Nephron progenitor cell (in vitro differentiated cells): ENCODE data around the gene KDM5B.
A peak's percentile ranks its signal among the peaks of the same experiment; 100 is the strongest.
"Not testable (repeated sequence)": the region's sequence is repeated elsewhere in the genome, so short reads cannot be mapped to it uniquely, and the experiment has no call there.

ENCODE experiments used
- DNase-seq: peaks from one replicate; pipeline ENCODE4 v3.0.0; 2021
- H3K27ac Mint-ChIP-seq: 2 replicates; pipeline ENCODE4 v1.8.0; 2021; ENCODE audit warnings: mild to moderate bottlenecking, moderate library complexity, mixed read lengths
- H3K27me3 Mint-ChIP-seq: 2 replicates; pipeline ENCODE4 v1.8.0; 2021; ENCODE audit warnings: mild to moderate bottlenecking, low read depth, mixed read lengths; ENCODE audit not compliant: poor library complexity
- H3K36me3 Mint-ChIP-seq: 2 replicates; pipeline ENCODE4 v1.8.0; 2021; ENCODE audit warnings: low read depth, mixed read lengths
- H3K4me1 Mint-ChIP-seq: 2 replicates; pipeline ENCODE4 v1.8.0; 2021; ENCODE audit warnings: mixed read lengths
- H3K4me3 Mint-ChIP-seq: 2 replicates; pipeline ENCODE4 v1.8.0; 2021; ENCODE audit warnings: mild to moderate bottlenecking, moderate library complexity, mixed read lengths
- H3K9me3 Mint-ChIP-seq: 2 replicates; pipeline ENCODE4 v1.8.0; 2021; ENCODE audit warnings: mild to moderate bottlenecking, moderate library complexity, mixed read lengths
- TF ChIP-seq, protein P1 (sequence below): fragments of 200-600 bp; sonication (generic); IDR thresholded peaks from 2 replicates; pipeline ENCODE4 v1.5.0; 2021; ENCODE audit warnings: antibody characterized with exemption

Gene KDM5B

DNA sequence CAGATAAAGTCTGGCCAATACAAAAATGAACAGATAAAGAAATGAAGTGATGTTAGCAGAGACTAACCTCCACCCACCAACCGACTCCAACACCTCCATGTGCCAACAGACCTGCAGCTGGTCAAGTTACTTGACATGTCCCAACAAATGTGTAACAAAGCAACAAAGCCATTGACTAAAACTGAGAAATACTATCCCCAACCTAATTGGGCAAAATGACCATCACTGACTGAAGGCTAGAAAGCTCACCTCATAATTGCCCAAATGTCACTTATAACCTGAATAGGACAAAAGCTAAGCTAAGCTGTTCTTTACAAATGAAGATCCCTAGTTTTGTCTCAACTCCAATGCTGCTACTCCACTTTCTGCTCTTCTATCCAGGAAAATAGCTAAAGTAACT is 7.5 kb downstream of the KDM5B start:
- Mint-ChIP-seq H3K27ac (peak overlapping the region; percentile 90), H3K4me3 (no peak overlapping the region), H3K9me3 (peaks cover 4% of the 10 kb centered on the region), H3K36me3 (peaks cover 46% of the 10 kb centered on the region), H3K27me3 (peaks cover 2% of the 10 kb centered on the region), H3K4me1 (peaks cover 51% of the 10 kb centered on the region)
- no peak for DNase-seq
- TF ChIP-seq, protein P1, sequence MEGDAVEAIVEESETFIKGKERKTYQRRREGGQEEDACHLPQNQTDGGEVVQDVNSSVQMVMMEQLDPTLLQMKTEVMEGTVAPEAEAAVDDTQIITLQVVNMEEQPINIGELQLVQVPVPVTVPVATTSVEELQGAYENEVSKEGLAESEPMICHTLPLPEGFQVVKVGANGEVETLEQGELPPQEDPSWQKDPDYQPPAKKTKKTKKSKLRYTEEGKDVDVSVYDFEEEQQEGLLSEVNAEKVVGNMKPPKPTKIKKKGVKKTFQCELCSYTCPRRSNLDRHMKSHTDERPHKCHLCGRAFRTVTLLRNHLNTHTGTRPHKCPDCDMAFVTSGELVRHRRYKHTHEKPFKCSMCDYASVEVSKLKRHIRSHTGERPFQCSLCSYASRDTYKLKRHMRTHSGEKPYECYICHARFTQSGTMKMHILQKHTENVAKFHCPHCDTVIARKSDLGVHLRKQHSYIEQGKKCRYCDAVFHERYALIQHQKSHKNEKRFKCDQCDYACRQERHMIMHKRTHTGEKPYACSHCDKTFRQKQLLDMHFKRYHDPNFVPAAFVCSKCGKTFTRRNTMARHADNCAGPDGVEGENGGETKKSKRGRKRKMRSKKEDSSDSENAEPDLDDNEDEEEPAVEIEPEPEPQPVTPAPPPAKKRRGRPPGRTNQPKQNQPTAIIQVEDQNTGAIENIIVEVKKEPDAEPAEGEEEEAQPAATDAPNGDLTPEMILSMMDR, result no peak

DNA sequence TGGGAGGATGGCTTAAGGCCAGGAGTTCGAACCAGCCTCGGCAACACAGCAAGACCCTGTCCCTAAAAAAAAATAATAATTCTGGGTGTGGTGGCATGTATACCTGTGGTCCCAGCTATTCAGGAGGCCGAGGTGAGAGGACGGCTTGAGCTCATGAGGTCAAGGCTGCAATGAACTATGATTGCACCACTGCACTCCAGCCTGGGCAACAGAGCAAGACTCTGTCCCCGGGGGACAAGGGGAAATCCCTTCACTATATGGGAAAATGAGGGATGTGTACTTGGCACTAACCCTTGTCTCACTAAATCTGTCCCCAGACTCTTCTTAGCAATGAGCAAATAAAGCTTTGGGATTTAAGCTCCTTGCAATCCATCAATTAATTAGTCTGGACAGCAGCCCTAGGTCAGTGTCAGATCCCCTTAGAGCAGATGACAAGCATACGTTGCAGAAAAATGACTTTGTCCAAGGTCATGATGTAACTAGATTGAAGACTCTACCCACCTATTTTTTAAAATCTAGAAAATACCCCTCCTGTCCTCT is 9.4 kb downstream of the KDM5B start:
- peaks cover 2% of the 10 kb centered on the region for H3K27me3 Mint-ChIP-seq
- peaks cover 46% of the 10 kb centered on the region for H3K36me3 Mint-ChIP-seq
- TF ChIP-seq, protein P1, result no peak
- no peak overlapping the region for H3K27ac Mint-ChIP-seq
- no peak for DNase-seq
- H3K4me3 Mint-ChIP-seq, result no peak overlapping the region
- H3K4me1 Mint-ChIP-seq, result peaks cover 34% of the 10 kb centered on the region
- H3K9me3 Mint-ChIP-seq, result peaks cover 4% of the 10 kb centered on the region

DNA sequence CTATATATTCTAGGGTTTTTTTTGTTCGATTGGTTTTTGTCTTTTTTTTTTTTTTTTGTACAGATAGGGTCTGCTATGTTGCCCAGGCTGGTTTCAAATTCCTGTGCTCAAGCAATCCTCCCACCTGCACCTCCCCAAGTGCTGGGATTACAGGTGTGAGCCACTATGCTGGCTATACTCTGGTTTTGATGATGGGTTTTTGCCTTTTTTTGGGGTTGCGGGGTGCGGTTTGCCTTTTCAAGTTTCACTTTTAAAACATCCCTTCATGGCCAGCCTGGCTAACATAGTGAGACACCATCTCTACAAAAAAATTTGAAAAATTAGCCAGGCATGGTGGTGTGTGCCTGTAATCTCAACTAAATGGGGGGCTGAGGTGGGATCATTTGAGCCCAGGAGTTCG is 10.0 kb downstream of the KDM5B start:
- no peak overlapping the region for H3K4me3 Mint-ChIP-seq

DNA sequence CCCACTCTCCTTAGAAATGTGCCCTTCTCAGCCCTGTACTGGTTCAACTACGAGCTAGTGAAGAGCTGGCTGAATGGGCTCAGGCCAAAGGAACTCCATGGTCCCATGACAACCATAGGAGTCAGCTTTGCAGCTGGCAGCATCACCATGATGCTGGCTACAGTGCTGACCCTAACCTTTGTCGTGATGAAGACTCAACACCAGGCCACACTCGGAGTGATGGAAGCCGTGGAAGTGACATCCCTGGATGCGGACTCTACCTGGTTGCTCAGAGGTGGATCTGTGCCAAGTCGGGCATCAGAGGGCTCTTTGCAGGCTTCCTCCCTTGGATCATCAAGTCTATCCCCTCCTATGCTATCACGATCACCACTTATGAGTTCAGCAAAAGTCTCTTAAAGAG is 11.6 kb downstream of the KDM5B start:
- DNase-seq, result no peak
- H3K27ac Mint-ChIP-seq, result no peak overlapping the region
- H3K27me3 Mint-ChIP-seq, result peaks cover 2% of the 10 kb centered on the region
- H3K4me1 Mint-ChIP-seq, result peaks cover 23% of the 10 kb centered on the region
- peaks cover 39% of the 10 kb centered on the region for H3K36me3 Mint-ChIP-seq
- H3K4me3 Mint-ChIP-seq, result no peak overlapping the region
- H3K9me3 Mint-ChIP-seq, result peaks cover 4% of the 10 kb centered on the region
- TF ChIP-seq, protein P1, result no peak

More for the DNA sequence above, 10.0 kb downstream of the KDM5B start:
- H3K36me3 Mint-ChIP-seq, result peaks cover 44% of the 10 kb centered on the region
- peaks cover 2% of the 10 kb centered on the region for H3K27me3 Mint-ChIP-seq
- no peak overlapping the region for H3K27ac Mint-ChIP-seq
- peaks cover 32% of the 10 kb centered on the region for H3K4me1 Mint-ChIP-seq
- no peak for DNase-seq
- peaks cover 4% of the 10 kb centered on the region for H3K9me3 Mint-ChIP-seq
- TF ChIP-seq, protein P1, result no peak

DNA sequence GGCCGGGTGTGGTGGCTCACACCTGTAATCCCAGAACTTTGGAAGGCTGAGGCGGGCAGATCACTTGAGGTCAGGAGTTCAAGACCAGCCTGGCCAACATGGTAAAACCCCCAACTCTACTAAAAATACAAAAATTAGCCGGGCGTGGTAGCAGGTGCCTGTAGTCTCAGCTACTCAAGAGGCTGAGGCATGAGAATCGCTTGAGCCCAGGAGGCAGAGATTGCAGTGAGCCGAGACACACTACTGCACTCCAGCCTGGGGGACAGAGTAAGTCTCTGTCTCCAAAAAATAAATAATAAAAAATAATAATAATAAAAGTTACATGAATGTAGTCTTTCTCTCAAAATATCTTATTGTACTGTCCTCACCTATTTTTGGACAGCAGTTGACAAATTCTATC is 13.3 kb downstream of the KDM5B start:
- H3K27me3 Mint-ChIP-seq, result not testable (repeated sequence)

DNA sequence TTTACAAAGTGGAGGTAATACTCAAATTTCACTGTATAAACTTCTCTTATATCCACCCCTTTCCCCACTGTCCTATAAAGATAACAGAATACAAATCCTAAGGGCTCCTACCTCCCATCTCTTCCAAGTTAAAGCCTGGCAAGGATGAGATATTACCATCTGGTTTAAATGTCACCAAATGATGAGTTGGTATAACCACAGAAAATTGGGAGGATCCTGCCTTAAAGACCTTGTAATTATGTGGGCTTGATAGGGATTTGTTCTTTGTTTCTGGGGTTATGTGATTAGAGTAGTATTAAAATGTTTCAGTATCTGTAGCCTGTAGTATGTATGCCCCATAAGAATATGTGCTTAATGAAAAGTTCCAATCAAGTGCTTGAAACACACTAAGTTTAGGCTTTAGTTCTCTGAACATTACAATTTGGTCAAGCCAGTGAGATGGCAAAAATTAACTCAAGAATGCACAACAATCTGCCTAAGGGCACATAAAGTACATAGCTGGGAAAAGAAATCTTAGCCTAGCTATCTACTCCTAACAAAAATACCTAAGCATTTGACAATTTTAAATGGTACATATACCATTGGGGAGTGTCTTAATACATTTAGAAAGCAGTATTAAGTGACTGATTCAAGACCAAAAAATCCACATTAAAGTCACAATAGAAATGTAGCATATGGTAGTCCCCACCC is 14.0 kb downstream of the KDM5B start:
- Mint-ChIP-seq H3K9me3 (no peaks in the 10 kb centered on the region), H3K27me3 (no peaks in the 10 kb centered on the region), H3K4me1 (peaks cover 28% of the 10 kb centered on the region), H3K36me3 (peaks cover 45% of the 10 kb centered on the region), H3K27ac (peak overlapping the region; percentile 66), H3K4me3 (no peak overlapping the region)
- TF ChIP-seq, protein P1, result no peak
- DNase-seq, result no peak

More for the DNA sequence above, 13.3 kb downstream of the KDM5B start:
- peaks cover 28% of the 10 kb centered on the region for H3K4me1 Mint-ChIP-seq
- H3K9me3 Mint-ChIP-seq, DNase-seq, H3K27ac Mint-ChIP-seq, H3K4me3 Mint-ChIP-seq: not testable (repeated sequence)
- H3K36me3 Mint-ChIP-seq, result peaks cover 38% of the 10 kb centered on the region
